ENCODE measurements around the gene OS9. TPM values are rescaled to one million over a fixed set of nuclear protein-coding genes. Genes with fewer than 3 reads are reported as not detected.

OS9 gene
- total and polyA plus RNA-seq, 9 of the 15 experiments (the other 6 are each of a cell fraction or from before 2014, with no cell fraction given): 4.6 to 105 (median 89.5) TPM

GRCh38 chr12:57751788-57752667 is 58.1 kb downstream of the OS9 start, which contains the start of gene CDK4 (continued):
- TF ChIP-seq POLR2H (tag; IDR thresholded peaks at IDR 0.05; ENCODE audit: low read depth) (peak; percentile 88), ZNF23 (CRISPR knock-in tag; IDR thresholded peaks at IDR 0.05) (no peak), ATF7 (IDR thresholded peaks at IDR 0.05) (peak; percentile 88), NFIC (IDR thresholded peaks at IDR 0.05) (peak; percentile 29; the same call in 1 of the 2 replicates), E2F1 (CRISPR knock-in tag; IDR thresholded peaks at IDR 0.05) (peak; percentile 96), SNIP1 (IDR thresholded peaks at IDR 0.05; ENCODE audit: low read depth) (no peak), JUN (IDR thresholded peaks at IDR 0.05; ENCODE audit: borderline replicate concordance, low read depth, low read length) (peak; percentile 88), JUN (CRISPR knock-in tag; IDR thresholded peaks at IDR 0.05; ENCODE audit: borderline replicate concordance) (peak; percentile 82; the same call in 1 of the 2 replicates), ZKSCAN3 (CRISPR knock-in tag; IDR thresholded peaks at IDR 0.05) (no peak), PREB (CRISPR knock-in tag; IDR thresholded peaks at IDR 0.05) (0 out of 2 replicates have a peak, but pooled peaks have one; percentile 72), OTX1 (CRISPR knock-in tag; IDR thresholded peaks at IDR 0.05) (0 out of 2 replicates have a peak, but pooled peaks have one; percentile 2), ELF2 (CRISPR knock-in tag; IDR thresholded peaks at IDR 0.05) (no peak), KLF13 (tag; IDR thresholded peaks at IDR 0.05; ENCODE audit: borderline replicate concordance, low read depth) (peak; percentile 87; the same call in 1 of the 2 replicates), NR4A1 (CRISPR knock-in tag; IDR thresholded peaks at IDR 0.05) (peak; percentile 44; the same call in 1 of the 2 replicates), NR4A1 (tag; IDR thresholded peaks at IDR 0.05) (peak; percentile 65; the same call in 1 of the 2 replicates), CREB1 (IDR thresholded peaks at IDR 0.05) (peak; percentile 74; the same call in 1 of the 2 replicates), CREB1 (CRISPR knock-in tag; IDR thresholded peaks at IDR 0.05) (peak; percentile 87), SFPQ (IDR thresholded peaks at IDR 0.05; ENCODE audit: low read depth, low read length) (no peak)
- TF ChIP-seq, protein P1, sequence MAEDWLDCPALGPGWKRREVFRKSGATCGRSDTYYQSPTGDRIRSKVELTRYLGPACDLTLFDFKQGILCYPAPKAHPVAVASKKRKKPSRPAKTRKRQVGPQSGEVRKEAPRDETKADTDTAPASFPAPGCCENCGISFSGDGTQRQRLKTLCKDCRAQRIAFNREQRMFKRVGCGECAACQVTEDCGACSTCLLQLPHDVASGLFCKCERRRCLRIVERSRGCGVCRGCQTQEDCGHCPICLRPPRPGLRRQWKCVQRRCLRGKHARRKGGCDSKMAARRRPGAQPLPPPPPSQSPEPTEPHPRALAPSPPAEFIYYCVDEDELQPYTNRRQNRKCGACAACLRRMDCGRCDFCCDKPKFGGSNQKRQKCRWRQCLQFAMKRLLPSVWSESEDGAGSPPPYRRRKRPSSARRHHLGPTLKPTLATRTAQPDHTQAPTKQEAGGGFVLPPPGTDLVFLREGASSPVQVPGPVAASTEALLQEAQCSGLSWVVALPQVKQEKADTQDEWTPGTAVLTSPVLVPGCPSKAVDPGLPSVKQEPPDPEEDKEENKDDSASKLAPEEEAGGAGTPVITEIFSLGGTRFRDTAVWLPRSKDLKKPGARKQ (CRISPR knock-in tag; IDR thresholded peaks at IDR 0.05): no peak
- TF ChIP-seq, protein P2, sequence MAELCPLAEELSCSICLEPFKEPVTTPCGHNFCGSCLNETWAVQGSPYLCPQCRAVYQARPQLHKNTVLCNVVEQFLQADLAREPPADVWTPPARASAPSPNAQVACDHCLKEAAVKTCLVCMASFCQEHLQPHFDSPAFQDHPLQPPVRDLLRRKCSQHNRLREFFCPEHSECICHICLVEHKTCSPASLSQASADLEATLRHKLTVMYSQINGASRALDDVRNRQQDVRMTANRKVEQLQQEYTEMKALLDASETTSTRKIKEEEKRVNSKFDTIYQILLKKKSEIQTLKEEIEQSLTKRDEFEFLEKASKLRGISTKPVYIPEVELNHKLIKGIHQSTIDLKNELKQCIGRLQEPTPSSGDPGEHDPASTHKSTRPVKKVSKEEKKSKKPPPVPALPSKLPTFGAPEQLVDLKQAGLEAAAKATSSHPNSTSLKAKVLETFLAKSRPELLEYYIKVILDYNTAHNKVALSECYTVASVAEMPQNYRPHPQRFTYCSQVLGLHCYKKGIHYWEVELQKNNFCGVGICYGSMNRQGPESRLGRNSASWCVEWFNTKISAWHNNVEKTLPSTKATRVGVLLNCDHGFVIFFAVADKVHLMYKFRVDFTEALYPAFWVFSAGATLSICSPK (IDR thresholded peaks at IDR 0.05; ENCODE audit: borderline replicate concordance): peak; percentile 77; the same call in 1 of the 2 replicates
